Adrenal gland (tissue), 12 donors: ENCODE measurements around the gene POU2F3. TPM values are rescaled to one million over a fixed set of nuclear protein-coding genes. Genes with fewer than 3 reads are reported as not detected.

ENCODE experiments used
- DNase-seq, 7 donors: peaks; one replicate each; pipeline ENCODE4 v3.0.0-alpha.2; 2019 to 2020
- H3K27ac ChIP-seq, 5 donors: fragments of 200-600 bp; sonication (generic) in 4 of 5; 1 replicate in 3 of 5; 2 replicates in 2 of 5; pipeline versions ENCODE4 v1.5.1 to v1.8.0; 2016 to 2020; ENCODE audit warnings: mild to moderate bottlenecking in 1 of 5
- H3K27me3 ChIP-seq: fragments of 200-600 bp; 2 replicates; pipeline ENCODE4 v1.8.0; 2021
- H3K36me3 ChIP-seq, 2 donors: fragments of 200-600 bp; replicated peaks in 1 of 2; 1 replicate in 1 of 2; 2 replicates in 1 of 2; pipeline versions ENCODE4 v1.5.1 to v1.8.0; 2018 to 2022
- H3K4me1 ChIP-seq, 2 donors: fragments of 200-600 bp; replicated peaks in 1 of 2; 1 replicate in 1 of 2; 2 replicates in 1 of 2; pipeline versions ENCODE4 v1.5.1 to v1.8.0; 2018 to 2021
- H3K4me3 ChIP-seq, 4 donors: fragments of 200-600 bp; sonication (generic) in 3 of 4; one replicate each; pipeline ENCODE4 v1.5.1; 2016 to 2018
- H3K9me3 ChIP-seq, 3 donors: fragments of 200-600 bp; sonication (generic) in 1 of 3; replicated peaks in 1 of 3; 1 replicate in 2 of 3; 2 replicates in 1 of 3; pipeline versions ENCODE4 v1.5.1 to v1.8.0; 2016 to 2021
- CTCF ChIP-seq, 6 experiments: fragments of 450-650 bp in 4 of 6; fragments of 200-600 bp in 2 of 6; sonication (generic) in 1 of 6; IDR thresholded peaks; 1 replicate in 5 of 6; 2 replicates in 1 of 6; pipeline versions ENCODE4 v1.5.1 to v1.8.0; 2016 to 2021; ENCODE audit warnings: antibody characterized with exemption in 6 of 6, mild to moderate bottlenecking in 2 of 6, moderate library complexity in 1 of 6
- POLR2A ChIP-seq, 2 donors: fragments of 450-650 bp; IDR thresholded peaks; one replicate each; pipeline ENCODE4 v1.6.1; 2017; ENCODE audit warnings: antibody characterized with exemption in 2 of 2, mild to moderate bottlenecking in 2 of 2, moderate library complexity in 1 of 2
- WGBS, 4 donors: extraction: QIAGEN DNeasy Blood & Tissue Kit in 2 of 4; methylation state at CpG; one replicate each; pipeline versions ENCODE4 v1.1.5 to v1.1.7; 2013 to 2017; 5-methylcytosine and 5-hydroxymethylcytosine counted together
- intact Hi-C, 2 donors: fragments of 100-400 bp; cut with DNase I; formaldehyde crosslinking; loops; one replicate each; pipeline versions ENCODE4 v1.14.1 to v1.15.0; 2022 to 2023
- polyA plus RNA-seq, 3 donors: library from polyadenylated mRNA; stranded (reverse); fragments of 200-250 nt in 2 of 3; fragments of 350-450 nt in 1 of 3; fragmentation: Illumina TruSeq in 1 of 3; extraction: RNeasy Lipid Tissue Mini Kit (QIAGEN cat#74804) in 1 of 3; gene quantifications; one replicate each; pipeline ENCODE4 v1.2.3, GENCODE V29; 2013 to 2014
- total RNA-seq, 9 donors: library from RNA; depleted of rRNA in 4 of 9; stranded (reverse); fragments of >200 nt in 4 of 9; fragments of 120-200 nt in 1 of 9; fragmentation: NEBNext Ultra II Directional in 1 of 9; extraction: Animal tissue kit (Norgen Biotek cat#: 25700) in 1 of 9; gene quantifications; one replicate each; pipeline versions ENCODE4 v1.1.0 to v1.2.4, GENCODE V29; 2013 to 2023
- donor health status: healthy with polysubstance abuse.
- donor health status: Bipolar disorder and iron deficiency.
- donor health status: DM: yes; HTN: yes; CAD: no.
- donor health status: DM: no; HTN: no; CAD: no.
- donor health status: DM: no; HTN: no; CAD: no.
- donor health status: DM: yes; HTN: yes; CAD: no.

The POU2F3 gene
- total and polyA plus RNA-seq, 12 donors: 0.07 to 1.4 (median 0.17) TPM; not detected in 3

GRCh38 chr11:120334332-120334731, 94.4 kb downstream of the POU2F3 start:
- 43 to 62% (median 57%) methylated on average over 1 of the region's 1 CpG for WGBS, 4 donors
- intact Hi-C loops: loop anchor here (10.0 kb wide), 3 partner anchors 90 to 350 kb away; no protein-coding TSS in a partner anchor
- H3K27ac ChIP-seq: peak overlapping the region in 2 of 5 donors; percentile 35 to 98
- TF ChIP-seq POLR2A (IDR thresholded peaks at IDR 0.05) (no peak), CTCF (IDR thresholded peaks at IDR 0.05) (no peak)
- H3K4me1 ChIP-seq: peaks cover 34 to 70% of the 10 kb centered on the region in 2 donors
- no peak for DNase-seq
- no peak overlapping the region for H3K4me3 ChIP-seq
- H3K27me3 ChIP-seq: no peaks in the 10 kb centered on the region
- H3K36me3 ChIP-seq: peaks cover 0 to 12% of the 10 kb centered on the region in 2 donors
- no peaks in the 10 kb centered on the region for H3K9me3 ChIP-seq

- Histone ChIP-seq H3K27ac (peak overlapping the region; percentile 76 to 99 (median 98)), H3K27me3 (no peaks in the 10 kb centered on the region), H3K4me3 (peak overlapping the region in 3 of 4 donors; percentile 44 to 97 (median 61)), H3K4me1 (peaks cover 37 to 74% of the 10 kb centered on the region in 2 donors), H3K9me3 (no peaks in the 10 kb centered on the region), H3K36me3 (peaks cover 0 to 11% of the 10 kb centered on the region in 2 donors)
- TF ChIP-seq POLR2A (IDR thresholded peaks at IDR 0.05) (peak in 1 of 2 donors; percentile 58), CTCF (IDR thresholded peaks at IDR 0.05) (peak; percentile 57 to 84 (median 74))
- DNase-seq: peak; percentile 61 to 89 (median 83)
- WGBS, 4 donors: 1 to 2% (median 1%) methylated on average over 8 of the region's 8 CpGs
- intact Hi-C loops: loop anchor here (10.0 kb wide), 3 partner anchors 90 to 350 kb away; no protein-coding TSS in a partner anchor
Observed at GRCh38 chr11:120334894-120335462, 95.0 kb downstream of the POU2F3 start.

- no peaks in the 10 kb centered on the region for H3K9me3 ChIP-seq
- peak overlapping the region in 3 of 4 donors; percentile 61 to 97 (median 71) for H3K4me3 ChIP-seq
- H3K27ac ChIP-seq: peak overlapping the region; percentile 76 to 99 (median 98)
- peaks cover 0 to 5% of the 10 kb centered on the region in 2 donors for H3K36me3 ChIP-seq
- H3K4me1 ChIP-seq: peaks cover 40 to 75% of the 10 kb centered on the region in 2 donors
- DNase-seq: no peak
- 0 to 1% (median 1%) methylated on average over 18 to 19 of the region's 19 CpGs for WGBS, 4 donors
- TF ChIP-seq POLR2A (IDR thresholded peaks at IDR 0.05): no peak
- TF ChIP-seq CTCF (IDR thresholded peaks at IDR 0.05): no peak
- intact Hi-C loops: loop anchor here (10.0 kb wide), 3 partner anchors 89 to 349 kb away; no protein-coding TSS in a partner anchor
- H3K27me3 ChIP-seq: no peaks in the 10 kb centered on the region
Observed at GRCh38 chr11:120335556-120335907, 95.6 kb downstream of the POU2F3 start.

- peaks cover 35 to 74% of the 10 kb centered on the region in 2 donors for H3K4me1 ChIP-seq
- H3K9me3 ChIP-seq: no peaks in the 10 kb centered on the region
- 0 to 1% (median 1%) methylated on average over 25 to 92 of the region's 92 CpGs for whole genome bisulfite sequencing, 4 donors
- peak; percentile 96 to 97 (median 96) for DNase-seq
- no peaks in the 10 kb centered on the region for H3K36me3 ChIP-seq
- TF ChIP-seq POLR2A (IDR thresholded peaks at IDR 0.05) (peak; percentile 88 to 89), CTCF (IDR thresholded peaks at IDR 0.05) (peak in 1 of 6 experiments; percentile 36)
- peak within 1 kb of the TSS; percentile 71 to 97 (median 82) for H3K4me3 ChIP-seq
- intact Hi-C loops: loop anchor here (10.0 kb wide), 3 partner anchors 89 to 349 kb away; no protein-coding TSS in a partner anchor
- no peaks in the 10 kb centered on the region for H3K27me3 ChIP-seq
- H3K27ac ChIP-seq: peak within 1 kb of the TSS; percentile 95 to 99 (median 98)
Observed at GRCh38 chr11:120335908-120336640, 96.1 kb downstream of the POU2F3 start, which contains the start of gene ARHGEF12. Gene ARHGEF12, plus strand, starts transcription at chr11:120336413. Its CDS starts 831 bp downstream, at chr11:120337244.
